GM18858 (cell line): ENCODE results near the gene ZNF212.

Experiments used
- ATAC-seq: cut with Tn5 transposase; IDR thresholded peaks from one replicate; pipeline ENCODE4 v1.9.1; 2021; ENCODE audit not compliant: unreplicated experiment

ZNF212 gene

DNA sequence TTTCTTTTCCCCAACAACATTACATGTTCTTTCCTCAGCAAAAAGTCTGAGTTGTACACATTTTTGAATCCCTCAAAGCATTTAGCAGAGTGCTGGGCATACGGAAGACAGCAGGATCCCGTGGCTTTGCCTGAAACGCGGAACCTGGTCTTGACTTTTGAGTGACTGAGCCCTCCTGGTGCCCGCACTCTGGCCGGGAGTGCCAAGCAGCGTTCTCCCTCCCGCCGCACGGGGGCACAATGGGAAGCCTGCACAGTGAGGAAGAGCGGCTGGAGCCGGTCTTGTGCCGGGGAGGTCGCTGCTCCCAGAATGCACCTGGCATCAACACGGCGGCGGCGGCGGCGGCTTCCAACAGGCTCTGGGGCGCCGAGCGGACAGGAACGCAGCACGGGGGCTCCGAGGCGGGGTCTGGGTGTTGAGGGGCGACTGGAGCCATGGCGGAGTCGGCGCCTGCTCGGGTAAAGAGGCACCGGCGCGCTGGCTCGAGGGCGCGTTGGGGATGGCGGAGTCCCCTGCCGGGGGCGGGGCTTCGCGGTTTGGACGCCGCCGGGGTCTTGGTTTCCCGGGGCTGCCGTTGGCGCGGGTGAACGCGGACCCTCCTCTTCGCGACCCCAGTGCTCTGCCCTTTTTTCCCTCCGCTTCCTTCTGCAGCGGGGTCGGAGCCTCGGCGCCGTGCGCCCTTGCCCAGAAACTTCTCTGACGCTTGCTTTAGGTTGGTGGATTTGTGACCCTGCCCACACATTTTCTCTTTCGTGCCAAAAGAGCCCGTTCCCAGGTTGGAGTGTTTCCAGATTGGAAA is at the start of gene ZNF212:
TSS of gene ZNF212 (plus strand) at position 307 of the 799 bp plus-strand sequence. CDS start at position 435, 128 bp downstream.
- peak; percentile 97 for ATAC-seq

DNA sequence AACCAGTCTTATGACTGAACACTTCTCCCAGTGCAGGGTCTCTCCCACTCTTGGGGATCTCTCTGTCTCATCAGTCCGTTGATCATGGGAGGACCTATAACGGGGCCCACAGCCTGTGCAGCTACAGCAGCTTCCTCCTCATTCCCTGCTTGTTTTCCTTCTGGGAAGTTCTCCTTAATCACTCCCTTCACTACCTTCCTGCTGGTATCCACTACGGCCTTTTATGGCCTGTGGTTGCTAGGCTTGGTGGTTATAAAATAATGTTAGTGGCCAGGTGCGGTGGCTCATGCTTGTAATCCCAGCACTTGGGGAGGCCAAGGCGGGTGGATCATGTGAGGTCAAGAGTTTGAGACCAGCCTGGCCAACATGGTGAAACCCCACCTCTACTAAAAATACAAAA is 47.6 kb upstream of the ZNF212 start:
- ATAC-seq = no peak

DNA sequence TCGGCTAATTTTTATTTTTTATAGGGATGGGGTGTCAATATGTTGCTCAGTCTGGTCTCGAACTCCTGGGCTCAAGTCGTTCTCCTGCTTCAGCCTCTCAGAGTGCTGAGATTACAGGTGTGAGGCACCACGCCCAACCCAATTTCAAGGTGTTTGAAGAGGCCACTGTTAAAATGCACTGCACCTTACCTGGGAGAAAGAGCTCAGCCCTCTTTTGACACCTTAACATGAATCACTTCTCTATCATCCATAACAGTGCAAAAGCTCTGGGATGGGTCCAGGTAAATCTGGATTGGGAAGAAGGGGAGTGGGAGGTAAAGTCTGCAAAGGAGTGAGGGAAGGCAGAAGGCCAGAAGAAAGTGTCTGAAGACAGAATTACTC is 44.7 kb upstream of the ZNF212 start:
- no peak for ATAC-seq

DNA sequence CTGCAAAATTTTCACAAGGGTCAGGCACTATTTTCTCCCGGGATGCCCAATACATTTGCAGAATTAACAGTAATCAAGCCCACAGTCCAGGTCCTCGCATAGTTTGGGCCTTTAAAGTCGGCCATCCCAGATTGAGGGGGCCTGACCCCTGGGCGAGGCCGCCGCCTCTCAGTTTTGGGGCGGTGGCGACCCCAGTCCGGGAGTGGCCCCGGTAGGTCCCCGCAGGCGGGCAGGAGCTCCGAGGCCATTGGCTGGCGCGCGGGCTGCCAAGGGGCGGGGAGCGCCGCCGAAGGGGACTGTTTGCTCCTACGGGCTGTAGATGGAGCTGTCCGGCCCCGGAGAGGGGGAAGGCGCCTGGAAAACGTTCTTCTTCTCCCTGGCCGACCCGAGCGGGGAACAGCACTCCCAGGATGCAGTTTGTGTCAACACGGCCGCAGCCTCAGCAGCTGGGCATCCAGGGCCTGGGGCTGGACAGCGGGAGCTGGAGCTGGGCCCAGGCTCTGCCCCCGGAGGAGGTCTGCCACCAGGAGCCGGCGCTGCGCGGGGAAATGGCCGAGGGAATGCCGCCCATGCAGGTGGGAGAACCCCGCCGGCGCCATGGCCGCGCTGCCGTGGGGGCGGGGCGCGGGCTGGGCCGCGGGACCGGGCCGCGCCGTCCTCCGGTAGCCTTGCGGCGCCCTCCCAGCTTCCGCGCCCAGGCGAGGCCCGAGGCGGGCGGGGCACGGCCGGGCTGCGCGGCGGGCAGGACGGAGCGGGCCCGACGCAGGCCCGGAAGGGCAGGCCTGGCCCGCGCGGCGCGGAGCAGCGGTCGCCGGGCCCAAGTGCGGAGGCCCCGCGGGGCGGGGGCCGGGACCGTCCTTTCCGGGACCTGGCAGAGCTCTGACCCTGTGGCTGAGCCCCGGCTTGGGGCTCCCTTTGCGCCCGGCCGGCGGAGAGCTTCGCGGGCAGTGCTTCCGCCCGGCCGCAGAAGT is 44.0 kb upstream of the ZNF212 start, which contains the start of gene ZNF282:
TSS of gene ZNF282 (plus strand) at position 367 of the 971 bp plus-strand sequence. CDS start at position 411, 44 bp downstream.
- peak; percentile 91 for ATAC-seq

DNA sequence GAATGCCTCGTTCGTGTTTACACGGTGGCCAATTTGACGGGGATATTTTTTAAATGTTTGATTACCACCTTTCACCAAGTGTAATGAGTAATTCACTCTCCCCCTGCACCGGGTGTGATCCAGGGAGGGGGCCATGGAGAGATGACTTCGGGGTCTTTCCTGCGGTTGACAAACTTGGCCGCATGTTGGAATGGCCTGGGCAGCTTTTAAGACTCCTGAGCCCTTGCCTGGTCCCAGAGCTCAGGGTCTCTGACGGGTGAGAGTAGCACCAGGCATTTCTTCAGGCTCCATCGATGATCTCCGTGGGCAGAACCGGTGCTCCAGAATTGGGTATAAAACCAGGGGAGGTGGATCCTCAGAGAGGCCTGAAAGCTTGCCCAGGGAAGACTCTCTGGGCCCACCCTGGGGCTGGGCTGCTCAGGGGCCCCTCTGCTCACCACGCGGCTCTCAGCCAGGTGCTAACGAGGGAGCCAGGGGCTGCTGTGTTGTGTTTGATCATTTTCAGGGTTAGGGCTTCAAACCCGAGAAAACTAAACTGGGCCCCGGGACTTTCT is 43.2 kb upstream of the ZNF212 start:
- ATAC-seq = no peak

DNA sequence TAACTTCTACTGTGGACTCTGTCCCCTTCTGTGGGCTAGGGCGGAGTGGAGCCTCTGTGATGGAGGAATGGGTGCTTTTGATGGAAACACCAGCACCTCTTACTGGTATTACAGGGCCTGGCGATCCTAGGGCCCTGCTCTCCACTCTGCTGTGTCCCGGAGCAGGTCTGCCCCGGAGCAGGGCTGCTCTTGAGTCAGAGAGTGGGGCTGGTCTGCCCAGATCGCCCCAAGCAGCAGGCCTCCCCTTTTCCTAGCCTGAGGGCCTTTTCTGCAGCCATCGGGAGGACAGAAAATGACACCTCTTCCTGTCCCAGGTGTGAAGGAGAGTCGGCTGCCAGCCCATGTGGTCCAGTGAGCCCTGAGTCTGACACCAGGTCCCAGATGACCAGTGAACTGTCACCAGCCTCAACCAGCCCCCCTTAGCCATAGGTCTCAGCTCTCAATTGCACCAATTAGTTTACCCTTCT is 42.7 kb upstream of the ZNF212 start:
- no peak for ATAC-seq

DNA sequence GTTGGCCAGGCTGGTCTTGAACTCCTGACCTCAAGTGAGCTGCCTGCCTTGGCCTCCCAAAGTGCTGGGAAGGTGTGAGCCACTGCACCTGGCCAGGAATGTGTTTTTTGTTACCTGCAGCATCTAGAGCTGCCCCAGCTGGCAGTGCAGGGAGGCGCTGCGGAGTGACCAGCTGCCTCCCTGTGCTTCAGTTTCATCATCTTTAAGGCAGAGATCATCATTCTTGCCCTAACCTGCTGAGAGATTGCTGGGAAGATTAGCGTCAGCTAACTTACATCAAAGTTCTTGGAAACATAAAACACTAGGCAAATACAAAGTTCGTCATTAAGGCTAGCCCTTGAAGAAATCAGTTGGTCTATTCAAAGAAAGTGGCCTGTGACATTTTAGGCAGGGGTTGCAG is 41.8 kb upstream of the ZNF212 start:
- no peak for ATAC-seq

DNA sequence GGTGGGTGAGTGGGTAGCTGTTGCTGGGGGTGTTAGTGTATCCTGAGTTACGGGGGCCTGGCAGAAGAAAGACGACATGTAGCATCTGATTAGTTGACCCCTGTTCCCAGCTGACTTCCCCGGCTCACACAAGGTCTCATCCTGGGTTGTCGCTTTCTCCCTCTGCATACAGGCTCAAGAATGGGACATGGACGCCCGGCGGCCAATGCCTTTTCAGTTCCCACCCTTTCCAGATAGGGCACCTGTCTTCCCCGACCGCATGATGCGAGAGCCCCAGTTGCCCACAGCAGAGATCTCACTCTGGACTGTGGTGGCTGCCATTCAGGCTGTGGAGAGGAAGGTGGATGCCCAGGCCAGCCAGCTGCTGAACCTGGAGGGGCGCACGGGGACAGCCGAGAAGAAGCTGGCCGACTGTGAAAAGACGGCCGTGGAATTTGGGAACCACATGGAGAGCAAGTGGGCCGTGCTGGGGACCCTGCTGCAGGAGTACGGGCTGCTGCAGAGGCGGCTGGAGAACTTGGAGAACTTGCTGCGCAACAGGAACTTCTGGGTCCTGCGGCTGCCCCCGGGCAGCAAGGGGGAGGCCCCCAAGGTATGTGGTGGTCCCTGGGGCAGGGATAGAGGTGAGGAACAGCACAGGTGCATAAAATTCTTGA is 41.2 kb upstream of the ZNF212 start:
- ATAC-seq = no peak

DNA sequence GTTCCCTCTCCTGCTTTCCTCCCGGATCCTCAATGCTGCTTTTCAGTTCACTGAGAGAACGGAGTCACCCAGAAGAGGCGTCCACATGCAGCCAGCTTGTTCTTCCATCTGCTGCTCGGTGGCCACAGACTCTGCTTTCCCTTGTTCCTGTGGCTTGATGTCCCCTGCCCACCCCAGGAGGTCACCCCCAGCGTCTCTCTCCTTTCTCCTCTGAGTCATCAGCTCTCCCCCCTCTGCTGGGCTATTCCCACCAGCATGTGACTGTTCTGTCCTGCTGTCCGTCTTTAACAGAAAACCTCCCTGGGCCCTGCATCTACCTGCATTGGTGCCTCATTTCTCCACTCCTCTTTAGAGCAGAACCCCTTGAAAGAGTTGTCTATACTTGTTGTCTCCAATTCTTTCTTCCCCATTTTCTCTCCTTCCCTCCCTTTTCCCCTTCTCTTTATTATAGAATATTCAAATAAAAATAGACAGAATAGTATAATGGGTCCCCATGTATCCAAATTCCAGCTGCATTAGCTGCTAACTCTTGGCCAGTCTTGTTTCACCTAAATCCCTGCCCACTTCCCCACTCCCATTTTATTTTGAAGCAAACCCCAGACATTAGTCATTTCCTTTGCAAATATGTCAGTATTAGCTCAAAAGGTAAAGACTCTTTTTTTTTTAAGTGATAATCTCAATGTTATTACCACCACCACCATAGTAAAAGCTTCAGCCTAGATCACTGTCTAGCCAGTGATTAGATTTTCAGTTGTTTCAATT is 40.0 kb upstream of the ZNF212 start:
- ATAC-seq = no peak

DNA sequence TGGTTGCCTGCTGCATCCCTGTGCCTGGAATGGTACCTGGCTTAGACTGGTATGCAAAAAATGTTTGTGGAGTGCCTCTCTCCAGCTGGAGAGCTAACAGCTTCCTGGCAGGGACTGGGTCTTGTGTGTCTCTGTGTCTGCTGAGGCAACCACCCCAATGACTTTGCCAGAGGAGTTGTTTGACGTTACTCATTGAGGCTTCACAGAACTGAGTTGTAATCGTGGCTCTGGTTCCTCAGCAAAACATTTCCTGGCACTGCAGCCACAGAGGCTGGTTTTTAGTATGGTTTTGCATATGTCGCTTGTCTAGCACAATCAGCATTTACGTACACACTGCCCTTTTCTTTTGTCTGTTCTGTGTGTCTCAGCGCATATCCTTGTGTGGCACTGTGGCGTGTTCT is 36.6 kb upstream of the ZNF212 start:
- no peak for ATAC-seq

DNA sequence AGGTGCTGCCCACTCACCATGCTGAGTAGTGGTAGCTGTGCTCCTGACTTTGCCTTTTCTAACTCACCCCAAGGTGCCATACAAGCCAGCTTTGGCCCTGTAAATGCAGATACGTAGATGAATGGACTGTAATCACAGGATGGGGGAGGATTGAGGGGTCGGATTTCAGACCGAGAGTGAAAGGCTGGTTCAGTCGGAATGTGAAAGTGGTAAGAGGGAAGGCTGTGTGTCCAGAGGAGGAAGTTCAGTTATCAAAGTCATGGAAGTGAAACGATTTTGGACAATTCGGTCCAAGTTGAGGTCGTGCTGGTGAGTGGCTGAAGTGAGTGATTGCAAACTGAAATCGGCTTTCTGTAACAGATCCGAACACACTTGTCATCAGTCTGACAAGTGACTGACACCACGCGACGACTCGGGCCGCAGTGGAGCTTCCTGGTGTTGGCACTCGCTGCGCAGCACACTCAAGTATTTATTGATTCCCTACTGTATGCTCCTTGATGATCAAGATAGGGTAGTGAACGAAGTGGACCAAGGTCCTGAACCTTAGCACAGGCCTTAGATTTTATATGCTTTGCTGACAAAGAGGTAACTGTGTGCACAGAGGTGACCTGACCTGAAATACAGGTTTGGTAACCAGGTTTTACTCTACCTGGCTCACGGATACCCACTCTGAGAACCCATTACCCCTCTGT is 33.6 kb upstream of the ZNF212 start:
- ATAC-seq = no peak

DNA sequence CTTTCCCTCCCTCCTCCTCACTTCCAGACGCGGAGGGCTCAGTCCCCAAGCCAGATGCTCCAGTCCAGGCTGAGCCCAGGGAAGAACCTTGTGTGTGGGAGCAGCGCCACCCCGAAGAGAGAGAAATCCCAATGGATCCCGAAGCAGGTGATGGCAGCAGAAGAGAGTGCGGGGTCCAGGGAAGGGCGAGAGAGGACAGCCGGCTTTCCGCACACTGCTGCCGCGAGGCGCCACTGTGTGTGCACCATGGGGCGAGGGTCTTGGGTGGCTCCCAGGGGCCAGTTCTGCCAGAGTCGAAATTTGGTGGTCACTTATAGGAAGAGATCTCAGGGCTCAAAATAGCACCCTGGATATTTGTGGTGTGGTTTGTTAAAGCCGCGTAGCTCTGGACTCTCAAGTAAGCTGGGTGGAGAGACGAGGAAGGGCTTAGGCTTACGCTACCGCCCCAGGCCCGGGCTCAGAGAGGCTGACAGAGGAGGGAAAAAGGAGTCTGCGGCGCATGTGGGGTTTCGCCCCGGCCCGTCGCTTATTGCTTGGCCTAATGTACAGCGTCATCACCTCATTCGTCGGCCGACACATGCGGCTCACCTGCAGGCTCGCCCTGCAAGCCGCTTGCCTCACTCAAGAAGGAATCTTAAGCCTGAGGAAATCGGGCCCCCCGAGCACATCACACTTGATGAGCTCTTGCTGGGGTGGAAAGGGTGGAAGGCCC is 32.0 kb upstream of the ZNF212 start:
- no peak for ATAC-seq

DNA sequence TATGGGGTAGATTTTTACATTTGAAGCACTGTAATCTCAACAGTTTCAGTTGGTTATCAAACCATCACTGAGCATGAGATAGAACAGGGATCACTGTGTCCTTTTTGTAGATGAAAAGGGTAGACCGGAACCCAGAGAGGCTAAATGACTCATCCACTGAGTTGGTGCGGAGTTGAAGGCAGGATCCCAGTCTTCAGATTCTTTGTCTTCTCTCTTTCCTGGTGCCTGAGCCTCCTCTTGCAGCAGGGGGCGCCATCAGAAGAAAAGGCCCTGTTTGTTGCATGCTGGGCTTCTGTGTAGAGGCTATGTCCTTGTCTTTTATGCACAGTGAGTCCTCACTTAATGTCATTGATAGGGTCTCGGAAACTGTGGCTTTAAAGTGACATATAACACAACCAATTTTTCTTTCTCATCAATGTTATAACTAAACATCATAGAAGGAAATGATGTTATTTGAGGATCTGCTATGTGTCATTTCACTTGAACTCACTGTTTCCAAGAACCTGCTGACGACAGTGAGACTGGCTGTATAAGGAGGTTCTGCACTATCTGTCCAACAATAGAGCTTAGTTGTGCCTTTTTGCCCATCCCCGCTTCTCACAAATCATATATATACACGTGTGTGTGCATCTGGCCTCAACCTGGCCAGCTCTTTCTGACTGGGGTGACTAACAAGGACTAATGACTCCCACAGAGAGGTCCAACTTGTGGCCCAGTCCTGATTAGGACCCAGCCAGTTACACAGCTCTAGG is 29.8 kb upstream of the ZNF212 start:
- ATAC-seq = no peak

DNA sequence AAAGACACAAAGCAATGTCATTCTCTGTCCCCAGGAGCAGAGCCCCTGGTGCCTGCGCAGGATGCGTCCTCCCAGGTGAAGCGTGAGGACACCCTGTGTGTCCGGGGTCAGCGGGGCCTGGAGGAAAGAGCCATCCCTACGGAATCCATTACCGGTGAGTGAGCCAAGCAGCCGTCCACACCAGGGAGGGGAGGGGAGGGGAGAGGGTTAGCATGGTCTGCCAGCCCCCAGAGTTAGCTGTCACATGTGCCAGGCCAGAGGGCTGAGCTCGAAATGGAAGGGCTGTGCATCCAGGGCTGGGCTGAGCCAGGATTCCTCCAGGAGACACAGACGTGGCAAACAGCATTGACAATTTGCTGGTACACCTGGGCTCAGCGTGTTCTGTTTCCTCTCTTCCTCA is 28.9 kb upstream of the ZNF212 start:
- ATAC-seq = no peak

DNA sequence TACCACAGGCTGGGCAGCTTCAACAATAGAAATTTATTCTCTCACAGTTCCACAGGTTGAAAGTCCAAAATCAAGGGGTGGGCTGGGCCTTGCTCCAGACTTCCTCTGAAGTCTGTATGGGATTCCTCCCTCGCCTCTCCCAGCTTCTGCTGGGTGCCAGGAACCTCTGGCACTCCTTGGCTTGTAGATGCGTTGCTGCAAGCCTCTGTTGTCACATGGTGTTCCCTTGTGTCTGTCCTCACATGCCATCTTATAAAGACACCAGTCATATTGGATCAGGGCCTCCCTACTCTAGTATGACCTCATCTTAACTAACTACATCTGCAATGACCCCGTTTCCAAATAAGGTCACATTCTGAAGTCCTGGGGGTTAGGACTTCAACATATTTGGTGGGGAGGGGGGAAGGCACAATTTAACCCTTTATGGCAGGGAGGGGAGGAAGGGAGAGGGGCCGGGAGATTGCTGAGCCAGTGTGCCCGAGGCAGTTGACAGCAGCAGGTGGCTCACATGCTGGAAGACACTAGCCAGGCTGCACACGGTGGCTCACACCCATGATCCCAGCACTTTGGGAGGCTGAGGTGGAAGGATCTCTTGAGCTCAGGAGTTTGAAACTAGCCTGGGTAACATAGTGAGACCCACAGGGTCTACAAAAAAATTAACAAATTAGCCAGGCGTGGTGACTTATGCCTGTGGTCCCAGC is 25.3 kb upstream of the ZNF212 start:
- ATAC-seq = no peak

DNA sequence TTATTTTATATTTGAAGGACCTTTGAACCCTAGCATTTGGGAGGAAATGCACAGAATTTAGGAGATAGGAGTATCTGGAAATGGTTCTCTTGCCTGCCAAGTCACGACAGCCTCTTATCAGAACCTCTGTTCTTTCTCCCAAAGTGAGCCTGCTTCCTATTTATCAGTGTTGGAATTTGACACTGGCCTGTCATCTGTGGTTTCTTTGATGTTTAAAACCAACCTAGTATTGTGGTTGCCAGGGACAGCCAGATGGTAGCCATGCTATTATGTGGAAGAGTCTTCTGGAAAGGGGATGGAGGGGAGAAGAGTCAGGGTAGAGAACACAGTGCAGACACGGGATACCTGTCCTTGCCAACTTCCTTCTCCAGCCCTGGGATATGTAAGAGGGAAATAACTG is 23.0 kb upstream of the ZNF212 start:
- no peak for ATAC-seq

DNA sequence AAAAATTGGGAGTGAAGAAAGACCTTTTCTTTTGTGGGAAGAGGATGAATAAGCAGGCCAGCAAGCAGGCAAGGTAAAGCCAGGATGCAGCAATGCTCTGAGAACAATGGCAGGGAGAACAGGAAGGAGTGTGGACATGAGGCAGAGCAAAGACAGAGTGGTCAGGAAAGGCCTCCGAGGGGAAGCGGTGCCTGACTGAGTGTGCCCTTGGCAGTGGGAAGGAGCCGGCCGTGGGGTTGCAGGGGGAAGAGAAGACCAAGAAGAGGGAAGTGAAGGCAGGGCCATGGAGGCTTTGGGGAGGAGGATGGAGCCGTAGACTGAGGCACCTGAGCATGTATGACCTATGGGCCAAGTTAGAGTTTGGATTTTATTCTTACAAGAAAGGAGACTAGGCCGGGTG is 21.9 kb upstream of the ZNF212 start:
- no peak for ATAC-seq
